HCT116 (cell line): ENCODE data around the gene ZNF385A. TPM values are rescaled to one million over a fixed set of nuclear protein-coding genes. Genes with fewer than 3 reads are reported as not detected.

Experiments used
- ATAC-seq: fragments of 200-7000 bp; cut with Tn5 transposase; 2 replicates; pipeline ENCODE4 v1.9.1; 2020; ENCODE audit warnings: mild to moderate bottlenecking, moderate library complexity
- BruUV-seq: library from RNA; stranded (reverse); fragments of 400-500 nt; replicated peaks from 2 replicates; lab custom pipeline; 2021; lab: Mats Ljungman, UMichigan
- CTCF ChIA-PET: fragments of 300-600 bp; sonication (Branson Sonifier 250); formaldehyde crosslinking; loops from one replicate; lab custom pipeline; 2021; ENCODE audit warnings: antibody characterized with exemption; lab: Charles Lee
- POLR2A ChIA-PET: fragments of 300-600, 350-600 bp; sonication (Branson Sonifier 250); formaldehyde crosslinking; loops from one replicate; lab custom pipeline; 2021; ENCODE audit warnings: antibody characterized with exemption; lab: Charles Lee
- RAD21 ChIA-PET, 2 experiments: fragments of 300-600 bp; sonication (Branson Sonifier 250); formaldehyde crosslinking; loops; one replicate each; lab custom pipeline; 2023; ENCODE audit warnings: low total read pairs in 2 of 2; ENCODE audit not compliant: uncharacterized antibody in 2 of 2, unreplicated experiment in 2 of 2, low non-redundant PET in 1 of 2; lab: Charles Lee
- DNase-seq: peaks from one replicate; pipeline ENCODE4 v3.0.0-alpha.2; 2010; ENCODE audit warnings: low read depth, low spot score
- H2AFZ ChIP-seq: fragments of 200-600 bp; shearing (Covaris generic), sonication (generic); 2 replicates; pipeline ENCODE4 v1.6.1; 2017; ENCODE audit warnings: low read depth, mixed run types, mixed read lengths, antibody characterized with exemption, low read length; ENCODE audit not compliant: poor library complexity, severe bottlenecking
- H3K27ac ChIP-seq: 2 replicates; pipeline ENCODE4 v1.5.1; 2012; ENCODE audit warnings: low read depth, low read length
- H3K27me3 ChIP-seq: fragments of 200-600 bp; sonication (generic); 2 replicates; pipeline ENCODE4 v1.6.1; 2016; ENCODE audit warnings: mixed run types, low read length, mixed read lengths; ENCODE audit not compliant: insufficient read depth
- H3K36me3 ChIP-seq, 2 experiments: fragments of 200-500 bp in 1 of 2; fragments of 200-600 bp in 1 of 2; sonication (Bioruptor generic) in 1 of 2; sonication (generic) in 1 of 2; 2 replicates each; pipeline versions ENCODE4 v1.5.1 to v1.6.1; 2014 to 2016; ENCODE audit warnings: low read length in 2 of 2, inconsistent platforms in 1 of 2, mixed read lengths in 1 of 2, mixed run types in 1 of 2; ENCODE audit not compliant: insufficient read depth in 2 of 2, control insufficient read depth in 1 of 2
- H3K4me1 ChIP-seq, 2 experiments: fragments of 200-600 bp in 1 of 2; sonication (generic) in 1 of 2; 2 replicates each; pipeline versions ENCODE4 v1.5.1 to v1.6.1; 2012 to 2017; ENCODE audit warnings: low read length in 2 of 2, inconsistent platforms in 1 of 2, mild to moderate bottlenecking in 1 of 2, mixed read lengths in 1 of 2, mixed run types in 1 of 2, moderate library complexity in 1 of 2; ENCODE audit not compliant: insufficient read depth in 2 of 2, control insufficient read depth in 1 of 2
- H3K4me2 ChIP-seq: fragments of 200-600 bp; sonication (generic); 2 replicates; pipeline ENCODE4 v1.6.1; 2017; ENCODE audit warnings: mixed run types, low read length, mixed read lengths
- H3K4me3 ChIP-seq, 2 experiments: fragments of 200-600 bp in 1 of 2; sonication (generic) in 1 of 2; replicated peaks in 1 of 2; 2 replicates each; pipeline ENCODE4 v1.5.1; 2011 to 2016; ENCODE audit warnings: low read length in 2 of 2, control low read depth in 1 of 2, low read depth in 1 of 2, mild to moderate bottlenecking in 1 of 2, mixed read lengths in 1 of 2, mixed run types in 1 of 2
- H3K79me2 ChIP-seq: fragments of 200-600 bp; sonication (generic); 2 replicates; pipeline ENCODE4 v1.6.1; 2017; ENCODE audit warnings: mild to moderate bottlenecking, mixed run types, low read length, moderate library complexity, mixed read lengths; ENCODE audit not compliant: insufficient read depth
- H3K9ac ChIP-seq: fragments of 200-600 bp; sonication (generic); 2 replicates; pipeline ENCODE4 v1.6.1; 2016; ENCODE audit warnings: low read length, mixed read lengths
- H3K9me2 ChIP-seq: fragments of 200-600 bp; sonication (generic), shearing (Covaris generic); 2 replicates; pipeline ENCODE4 v1.6.1; 2017; ENCODE audit warnings: mixed run types, mild to moderate bottlenecking, moderate library complexity; ENCODE audit not compliant: insufficient read depth
- H3K9me3 ChIP-seq, 2 experiments: fragments of 200-500 bp in 1 of 2; fragments of 200-600 bp in 1 of 2; sonication (Bioruptor generic) in 1 of 2; sonication (generic) in 1 of 2; 2 replicates each; pipeline ENCODE4 v1.6.1; 2014 to 2017; ENCODE audit warnings: low read length in 2 of 2, mixed read lengths in 2 of 2, inconsistent platforms in 1 of 2, low read depth in 1 of 2, mild to moderate bottlenecking in 1 of 2, mixed run types in 1 of 2, moderate library complexity in 1 of 2; ENCODE audit not compliant: control insufficient read depth in 1 of 2, insufficient read depth in 1 of 2
- H4K20me1 ChIP-seq: fragments of 200-600 bp; sonication (generic), shearing (Covaris generic); 2 replicates; pipeline ENCODE4 v1.6.1; 2017; ENCODE audit warnings: mixed run types, mild to moderate bottlenecking, moderate library complexity; ENCODE audit not compliant: insufficient read depth
- CEBPB ChIP-seq: IDR thresholded peaks from 2 replicates; pipeline ENCODE4 v1.6.1; 2012; ENCODE audit warnings: low read depth
- EZH2 ChIP-seq: fragments of 200-600 bp; sonication (generic); IDR thresholded peaks from 2 replicates; pipeline ENCODE4 v1.6.1; 2017; ENCODE audit warnings: antibody characterized with exemption, mixed run types
- EZH2phosphoT487 ChIP-seq: fragments of 200-600 bp; IDR thresholded peaks from 2 replicates; pipeline ENCODE4 v1.6.1; 2018; ENCODE audit warnings: antibody characterized with exemption, borderline replicate concordance
- FOSL1 ChIP-seq: IDR thresholded peaks from 2 replicates; pipeline ENCODE4 v1.6.1; 2012; ENCODE audit warnings: low read depth
- JUND ChIP-seq: IDR thresholded peaks from 2 replicates; pipeline ENCODE4 v1.6.1; 2012
- POLR2A ChIP-seq: IDR thresholded peaks from 2 replicates; pipeline ENCODE4 v1.7.0; 2011; ENCODE audit warnings: borderline replicate concordance; ENCODE audit not compliant: insufficient read depth, insufficient read length; ENCODE audit errors: extremely low read depth
- POLR2AphosphoS5 ChIP-seq: IDR thresholded peaks from 2 replicates; pipeline ENCODE4 v1.6.1; 2011; ENCODE audit warnings: mild to moderate bottlenecking, low read depth, low read length, moderate library complexity
- RAD21 ChIP-seq: IDR thresholded peaks from 2 replicates; pipeline ENCODE4 v1.6.1; 2012; ENCODE audit warnings: low read depth, mild to moderate bottlenecking
- SIN3A ChIP-seq: IDR thresholded peaks from 2 replicates; pipeline ENCODE4 v1.6.1; 2012; ENCODE audit warnings: low read depth
- SP1 ChIP-seq: IDR thresholded peaks from 2 replicates; pipeline ENCODE4 v1.6.1; 2012; ENCODE audit warnings: low read depth
- TCF7L2 ChIP-seq: IDR thresholded peaks from 2 replicates; pipeline ENCODE4 v1.7.0; 2011; ENCODE audit warnings: borderline replicate concordance, inconsistent platforms; ENCODE audit not compliant: insufficient read depth, insufficient read length; ENCODE audit errors: extremely low read depth
- intact Hi-C: fragments of 100-400 bp; cut with micrococcal nuclease; formaldehyde crosslinking; loops from 2 replicates; pipeline ENCODE4 v1.10.0; 2022
- total RNA-seq: library from RNA; stranded (reverse); gene quantifications from one replicate; pipeline ENCODE4 v1.2.1, GENCODE V29; 2021; ENCODE audit not compliant: unreplicated experiment
- TF ChIP-seq, protein P1 (sequence below): IDR thresholded peaks from 2 replicates; pipeline ENCODE4 v1.6.1; 2011; ENCODE audit warnings: mild to moderate bottlenecking, low read length, moderate library complexity; ENCODE audit not compliant: insufficient replicate concordance; ENCODE audit errors: extremely low read depth
- TF ChIP-seq, protein P2 (sequence below): IDR thresholded peaks from 2 replicates; pipeline ENCODE4 v1.6.1; 2012
- TF ChIP-seq, protein P3 (sequence below), 3 experiments: fragments of 200-600 bp in 1 of 3; sonication (generic) in 1 of 3; IDR thresholded peaks in 2 of 3; conservative IDR thresholded peaks in 1 of 3; 2 replicates each; pipeline ENCODE4 v1.5.1; 2012 to 2017; ENCODE audit warnings: low read depth in 2 of 3, low read length in 2 of 3, antibody characterized with exemption in 1 of 3, borderline replicate concordance in 1 of 3, control low read depth in 1 of 3, mild to moderate bottlenecking in 1 of 3, mixed read lengths in 1 of 3, mixed run types in 1 of 3, moderate library complexity in 1 of 3; ENCODE audit not compliant: insufficient read depth in 1 of 3

ZNF385A gene
- total RNA-seq, 1 experiment from 2014 or later, result 34.7 TPM

DNA sequence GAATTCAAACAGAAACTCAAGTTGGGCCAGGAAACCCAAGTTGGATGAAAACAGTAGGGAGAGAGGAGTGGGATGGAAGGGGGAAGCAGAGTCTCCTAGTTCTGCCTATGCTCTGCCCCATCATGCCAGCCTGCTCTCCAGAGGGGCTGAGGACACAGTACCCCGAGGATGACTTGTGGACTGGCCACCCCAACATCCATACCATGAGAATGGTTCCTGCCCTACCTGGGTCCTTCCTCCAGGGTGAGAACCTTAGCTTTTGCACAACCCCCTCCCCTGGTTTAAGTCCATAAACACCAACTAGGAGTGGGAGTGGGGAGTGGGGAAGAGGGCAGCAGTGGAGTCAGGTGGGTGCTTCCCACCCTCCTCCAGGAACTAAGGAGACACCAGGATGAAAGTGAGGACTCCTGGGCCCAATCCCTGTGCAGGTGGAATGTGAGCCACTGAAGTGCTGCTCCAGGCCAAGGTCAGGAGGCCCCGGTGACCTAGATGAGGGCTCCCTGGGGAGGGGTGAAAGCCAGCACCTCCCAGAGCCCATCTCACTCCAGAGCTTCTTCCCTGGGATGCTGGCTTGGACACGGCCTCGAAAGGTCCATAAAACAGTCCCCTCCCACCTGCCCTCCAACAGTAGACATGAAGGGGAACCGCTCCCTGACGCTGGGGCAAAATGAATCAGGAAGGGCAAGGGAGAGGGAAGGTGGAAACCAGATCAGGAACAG lies 6.6 kb downstream of the ZNF385A start:
- CTCF ChIA-PET, result interaction anchor here (1.9 to 5.5 kb wide), 5 partner anchors 7 to 393 kb away, joined by 6 to 51 read pairs (median 16); partner anchors contain the start of gene HOXC10
- no peak for TF ChIP-seq EZH2phosphoT487
- no peak for TF ChIP-seq CEBPB
- no peak for TF ChIP-seq SP1
- TF ChIP-seq FOSL1, result no peak
- DNase-seq (no peak), ATAC-seq (no peak)
- Histone ChIP-seq H3K4me2 (peak overlapping the region; percentile 86), H3K27ac (no peak overlapping the region; the same call in 1 of the 2 replicates), H3K9me3 (no peaks in the 10 kb centered on the region), H4K20me1 (no peaks in the 10 kb centered on the region), H3K27me3 (no peaks in the 10 kb centered on the region), H3K4me1 (peaks cover 38 to 69% of the 10 kb centered on the region in 2 experiments), H3K36me3 (no peaks in the 10 kb centered on the region), H3K4me3 (peak overlapping the region; percentile 66 to 67), H2AFZ (no peak overlapping the region), H3K9ac (peak overlapping the region; percentile 66), H3K9me2 (no peaks in the 10 kb centered on the region), H3K79me2 (peaks cover 10% of the 10 kb centered on the region; the same call in 1 of the 2 replicates)
- POLR2A ChIA-PET, result no interaction called here
- intact Hi-C loops, result no loop called here
- RAD21 ChIA-PET, result no interaction called here
- BruUV-seq, result TSS peak; percentile 33

DNA sequence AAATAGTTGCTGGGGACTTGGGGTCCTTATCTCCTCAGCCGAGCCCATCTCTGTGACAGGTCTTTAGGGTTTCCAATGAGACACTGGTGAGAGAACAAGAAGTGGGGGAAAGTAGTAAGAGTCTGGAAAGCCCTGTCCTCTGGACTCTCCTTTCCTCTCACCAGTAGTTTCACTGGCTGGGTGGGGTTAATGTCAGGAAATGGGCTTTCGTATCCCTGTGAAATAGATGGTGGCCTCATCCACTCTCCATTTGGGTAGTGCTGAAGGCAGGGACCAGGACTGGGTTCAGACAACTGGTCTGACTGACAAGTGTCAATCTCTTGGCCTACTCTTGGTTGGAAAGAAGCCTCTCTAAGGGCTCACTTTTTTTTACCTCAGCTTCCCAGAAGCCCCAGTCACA lies 7.5 kb downstream of the ZNF385A start:
- Histone ChIP-seq H3K4me2 (peak overlapping the region; percentile 86; the same call in 1 of the 2 replicates), H3K27ac (no peak overlapping the region), H3K4me1 (peaks cover 42 to 73% of the 10 kb centered on the region in 2 experiments), H3K36me3 (no peaks in the 10 kb centered on the region), H3K27me3 (no peaks in the 10 kb centered on the region), H3K9me2 (no peaks in the 10 kb centered on the region), H3K4me3 (no peak overlapping the region), H2AFZ (no peak overlapping the region), H3K9me3 (no peaks in the 10 kb centered on the region), H3K9ac (no peak overlapping the region), H3K79me2 (peaks cover 10% of the 10 kb centered on the region; the same call in 1 of the 2 replicates), H4K20me1 (no peaks in the 10 kb centered on the region)
- no TSS peak for BruUV-seq
- POLR2A ChIA-PET, result interaction anchor here (0.6 to 1.6 kb wide), 2 partner anchors 18 to 97 kb away, joined by 3 read pairs; partner anchors contain the start of genes CBX5 and HNRNPA1
- DNase-seq (no peak), ATAC-seq (no peak)
- RAD21 ChIA-PET, result no interaction called here
- intact Hi-C loops, result no loop called here
- TF ChIP-seq TCF7L2, result no peak
- TF ChIP-seq EZH2phosphoT487, result no peak
- TF ChIP-seq EZH2, result no peak
- no peak for TF ChIP-seq SIN3A
- TF ChIP-seq, protein P1, sequence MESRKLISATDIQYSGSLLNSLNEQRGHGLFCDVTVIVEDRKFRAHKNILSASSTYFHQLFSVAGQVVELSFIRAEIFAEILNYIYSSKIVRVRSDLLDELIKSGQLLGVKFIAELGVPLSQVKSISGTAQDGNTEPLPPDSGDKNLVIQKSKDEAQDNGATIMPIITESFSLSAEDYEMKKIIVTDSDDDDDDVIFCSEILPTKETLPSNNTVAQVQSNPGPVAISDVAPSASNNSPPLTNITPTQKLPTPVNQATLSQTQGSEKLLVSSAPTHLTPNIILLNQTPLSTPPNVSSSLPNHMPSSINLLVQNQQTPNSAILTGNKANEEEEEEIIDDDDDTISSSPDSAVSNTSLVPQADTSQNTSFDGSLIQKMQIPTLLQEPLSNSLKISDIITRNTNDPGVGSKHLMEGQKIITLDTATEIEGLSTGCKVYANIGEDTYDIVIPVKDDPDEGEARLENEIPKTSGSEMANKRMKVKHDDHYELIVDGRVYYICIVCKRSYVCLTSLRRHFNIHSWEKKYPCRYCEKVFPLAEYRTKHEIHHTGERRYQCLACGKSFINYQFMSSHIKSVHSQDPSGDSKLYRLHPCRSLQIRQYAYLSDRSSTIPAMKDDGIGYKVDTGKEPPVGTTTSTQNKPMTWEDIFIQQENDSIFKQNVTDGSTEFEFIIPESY, result no peak
- TF ChIP-seq SP1, result no peak
- TF ChIP-seq, protein P2, sequence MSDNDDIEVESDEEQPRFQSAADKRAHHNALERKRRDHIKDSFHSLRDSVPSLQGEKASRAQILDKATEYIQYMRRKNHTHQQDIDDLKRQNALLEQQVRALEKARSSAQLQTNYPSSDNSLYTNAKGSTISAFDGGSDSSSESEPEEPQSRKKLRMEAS, result no peak
- TF ChIP-seq RAD21, result no peak
- no peak for TF ChIP-seq JUND
- TF ChIP-seq, protein P3, sequence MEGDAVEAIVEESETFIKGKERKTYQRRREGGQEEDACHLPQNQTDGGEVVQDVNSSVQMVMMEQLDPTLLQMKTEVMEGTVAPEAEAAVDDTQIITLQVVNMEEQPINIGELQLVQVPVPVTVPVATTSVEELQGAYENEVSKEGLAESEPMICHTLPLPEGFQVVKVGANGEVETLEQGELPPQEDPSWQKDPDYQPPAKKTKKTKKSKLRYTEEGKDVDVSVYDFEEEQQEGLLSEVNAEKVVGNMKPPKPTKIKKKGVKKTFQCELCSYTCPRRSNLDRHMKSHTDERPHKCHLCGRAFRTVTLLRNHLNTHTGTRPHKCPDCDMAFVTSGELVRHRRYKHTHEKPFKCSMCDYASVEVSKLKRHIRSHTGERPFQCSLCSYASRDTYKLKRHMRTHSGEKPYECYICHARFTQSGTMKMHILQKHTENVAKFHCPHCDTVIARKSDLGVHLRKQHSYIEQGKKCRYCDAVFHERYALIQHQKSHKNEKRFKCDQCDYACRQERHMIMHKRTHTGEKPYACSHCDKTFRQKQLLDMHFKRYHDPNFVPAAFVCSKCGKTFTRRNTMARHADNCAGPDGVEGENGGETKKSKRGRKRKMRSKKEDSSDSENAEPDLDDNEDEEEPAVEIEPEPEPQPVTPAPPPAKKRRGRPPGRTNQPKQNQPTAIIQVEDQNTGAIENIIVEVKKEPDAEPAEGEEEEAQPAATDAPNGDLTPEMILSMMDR (IDR thresholded peaks at IDR 0.05 in 2 of 3, conservative IDR thresholded peaks at IDR 0.05 in 1 of 3; ENCODE audit: borderline replicate concordance in 1 of 3, insufficient read depth in 1 of 3, low read depth in 2 of 3, low read length in 2 of 3), result no peak
- no peak for TF ChIP-seq CEBPB
- TF ChIP-seq POLR2AphosphoS5, result no peak
- no peak for TF ChIP-seq POLR2A
- CTCF ChIA-PET, result no interaction called here
